Gastrocnemius medialis (tissue), 4 donors: Measurements from ENCODE around the gene MSI2.

ENCODE experiments used
- CTCF ChIP-seq, 5 experiments: fragments of 450-650 bp in 3 of 5; fragments of 200-600 bp in 2 of 5; sonication (generic) in 2 of 5; IDR thresholded peaks in 4 of 5; conservative IDR thresholded peaks in 1 of 5; 1 replicate in 4 of 5; 2 replicates in 1 of 5; pipeline ENCODE4 v1.5.1; 2016 to 2019; ENCODE audit warnings: antibody characterized with exemption in 5 of 5, mild to moderate bottlenecking in 3 of 5, moderate library complexity in 3 of 5
- POLR2A ChIP-seq, 2 donors: fragments of 450-650 bp; IDR thresholded peaks; one replicate each; pipeline ENCODE4 v1.6.1; 2017; ENCODE audit warnings: antibody characterized with exemption in 2 of 2, mild to moderate bottlenecking in 2 of 2, moderate library complexity in 2 of 2

- TF ChIP-seq CTCF (IDR thresholded peaks at IDR 0.05 in 4 of 5, conservative IDR thresholded peaks at IDR 0.05 in 1 of 5) (no peak), POLR2A (IDR thresholded peaks at IDR 0.05) (no peak)
Measured at GRCh38 chr17:57381498-57381897, 125.2 kb downstream of the MSI2 start.
